ENCODE results near the gene ZNF362.

DNA sequence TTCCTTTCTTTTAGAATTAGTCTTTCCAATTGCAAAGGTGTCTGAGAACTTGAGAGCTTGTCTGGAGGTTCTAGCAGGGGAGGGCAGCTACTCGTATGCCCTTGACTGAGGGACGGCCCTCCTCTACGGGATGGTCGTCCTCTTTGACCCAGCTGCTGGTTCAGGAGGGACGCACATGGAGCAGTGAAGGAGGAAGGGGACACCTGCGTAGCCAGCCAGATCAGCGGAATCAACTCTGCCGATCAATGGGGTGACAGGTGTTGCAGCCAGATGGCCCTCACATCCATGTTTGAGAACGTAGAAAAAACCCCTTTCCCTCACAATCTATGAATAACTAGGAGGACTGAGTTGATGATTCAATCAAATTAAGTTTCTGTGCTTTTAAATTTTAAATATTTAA lies 80.3 kb downstream of the ZNF362 start:
- TF ChIP-seq, protein P1, sequence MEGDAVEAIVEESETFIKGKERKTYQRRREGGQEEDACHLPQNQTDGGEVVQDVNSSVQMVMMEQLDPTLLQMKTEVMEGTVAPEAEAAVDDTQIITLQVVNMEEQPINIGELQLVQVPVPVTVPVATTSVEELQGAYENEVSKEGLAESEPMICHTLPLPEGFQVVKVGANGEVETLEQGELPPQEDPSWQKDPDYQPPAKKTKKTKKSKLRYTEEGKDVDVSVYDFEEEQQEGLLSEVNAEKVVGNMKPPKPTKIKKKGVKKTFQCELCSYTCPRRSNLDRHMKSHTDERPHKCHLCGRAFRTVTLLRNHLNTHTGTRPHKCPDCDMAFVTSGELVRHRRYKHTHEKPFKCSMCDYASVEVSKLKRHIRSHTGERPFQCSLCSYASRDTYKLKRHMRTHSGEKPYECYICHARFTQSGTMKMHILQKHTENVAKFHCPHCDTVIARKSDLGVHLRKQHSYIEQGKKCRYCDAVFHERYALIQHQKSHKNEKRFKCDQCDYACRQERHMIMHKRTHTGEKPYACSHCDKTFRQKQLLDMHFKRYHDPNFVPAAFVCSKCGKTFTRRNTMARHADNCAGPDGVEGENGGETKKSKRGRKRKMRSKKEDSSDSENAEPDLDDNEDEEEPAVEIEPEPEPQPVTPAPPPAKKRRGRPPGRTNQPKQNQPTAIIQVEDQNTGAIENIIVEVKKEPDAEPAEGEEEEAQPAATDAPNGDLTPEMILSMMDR (IDR thresholded peaks at IDR 0.05), result no peak
- TF ChIP-seq EZH2phosphoT487 (IDR thresholded peaks at IDR 0.05), result no peak

All from neural progenitor cell (in vitro differentiated cells).